Measurements from ENCODE around the gene FNDC3B.

Gene FNDC3B

GRCh38 chr3:172321035-172321434, 281.7 kb downstream of the FNDC3B start:
- in situ Hi-C loops (cut with HindIII; ENCODE audit: low sequenced_read_pairs): no loop called here

- in situ Hi-C loops (cut with HindIII; ENCODE audit: low sequenced_read_pairs): no loop called here
Measured at GRCh38 chr3:172323894-172324610, 284.7 kb downstream of the FNDC3B start.

GRCh38 chr3:172324611-172325203, 285.3 kb downstream of the FNDC3B start:
- in situ Hi-C loops (cut with HindIII; ENCODE audit: low sequenced_read_pairs): no loop called here

- in situ Hi-C loops (cut with HindIII; ENCODE audit: low sequenced_read_pairs): no loop called here
Measured at GRCh38 chr3:172325461-172325860, 286.1 kb downstream of the FNDC3B start.

- in situ Hi-C loops (cut with HindIII; ENCODE audit: low sequenced_read_pairs): no loop called here
Measured at GRCh38 chr3:172326993-172327392, 287.6 kb downstream of the FNDC3B start.

- in situ Hi-C loops (cut with HindIII; ENCODE audit: low sequenced_read_pairs): no loop called here
Measured at GRCh38 chr3:172328282-172328681, 288.9 kb downstream of the FNDC3B start.

GRCh38 chr3:172329070-172329469, 289.7 kb downstream of the FNDC3B start:
- in situ Hi-C loops (cut with HindIII; ENCODE audit: low sequenced_read_pairs): no loop called here

- in situ Hi-C loops (cut with HindIII; ENCODE audit: low sequenced_read_pairs): no loop called here
Measured at GRCh38 chr3:172330413-172330812, 291.0 kb downstream of the FNDC3B start.

GRCh38 chr3:172332256-172333041, 293.1 kb downstream of the FNDC3B start:
- in situ Hi-C loops (cut with HindIII; ENCODE audit: low sequenced_read_pairs): no loop called here

- in situ Hi-C loops (cut with HindIII; ENCODE audit: low sequenced_read_pairs): no loop called here
Measured at GRCh38 chr3:172333042-172333377, 293.6 kb downstream of the FNDC3B start.

GRCh38 chr3:172333692-172334457, 294.5 kb downstream of the FNDC3B start:
- in situ Hi-C loops (cut with HindIII; ENCODE audit: low sequenced_read_pairs): no loop called here

GRCh38 chr3:172334671-172335207, 295.4 kb downstream of the FNDC3B start:
- in situ Hi-C loops (cut with HindIII; ENCODE audit: low sequenced_read_pairs): no loop called here

GRCh38 chr3:172339892-172340291, 300.5 kb downstream of the FNDC3B start:
- in situ Hi-C loops (cut with HindIII; ENCODE audit: low sequenced_read_pairs): no loop called here

GRCh38 chr3:172340583-172340982, 301.2 kb downstream of the FNDC3B start:
- in situ Hi-C loops (cut with HindIII; ENCODE audit: low sequenced_read_pairs): no loop called here

GRCh38 chr3:172341482-172342059, 302.2 kb downstream of the FNDC3B start:
- in situ Hi-C loops (cut with HindIII; ENCODE audit: low sequenced_read_pairs): no loop called here

GRCh38 chr3:172342097-172342659, 302.8 kb downstream of the FNDC3B start:
- in situ Hi-C loops (cut with HindIII; ENCODE audit: low sequenced_read_pairs): no loop called here

- in situ Hi-C loops (cut with HindIII; ENCODE audit: low sequenced_read_pairs): no loop called here
Measured at GRCh38 chr3:172343117-172343516, 303.7 kb downstream of the FNDC3B start.

- in situ Hi-C loops (cut with HindIII; ENCODE audit: low sequenced_read_pairs): no loop called here
Measured at GRCh38 chr3:172343979-172344378, 304.6 kb downstream of the FNDC3B start.

- in situ Hi-C loops (cut with HindIII; ENCODE audit: low sequenced_read_pairs): no loop called here
Measured at GRCh38 chr3:172346161-172346560, 306.8 kb downstream of the FNDC3B start.

Data from DLD1 (cell line).